NCI-H2107 (cell line): ENCODE data around the gene CYP2A6.
"Not testable (repeated sequence)": the region's sequence is repeated elsewhere in the genome, so short reads cannot be mapped to it uniquely, and the experiment has no call there.

ENCODE experiments used
- DNase-seq: peaks from one replicate; lab custom pipeline; 2025; lab: John Stamatoyannopoulos, UW

CYP2A6 gene, protein sequence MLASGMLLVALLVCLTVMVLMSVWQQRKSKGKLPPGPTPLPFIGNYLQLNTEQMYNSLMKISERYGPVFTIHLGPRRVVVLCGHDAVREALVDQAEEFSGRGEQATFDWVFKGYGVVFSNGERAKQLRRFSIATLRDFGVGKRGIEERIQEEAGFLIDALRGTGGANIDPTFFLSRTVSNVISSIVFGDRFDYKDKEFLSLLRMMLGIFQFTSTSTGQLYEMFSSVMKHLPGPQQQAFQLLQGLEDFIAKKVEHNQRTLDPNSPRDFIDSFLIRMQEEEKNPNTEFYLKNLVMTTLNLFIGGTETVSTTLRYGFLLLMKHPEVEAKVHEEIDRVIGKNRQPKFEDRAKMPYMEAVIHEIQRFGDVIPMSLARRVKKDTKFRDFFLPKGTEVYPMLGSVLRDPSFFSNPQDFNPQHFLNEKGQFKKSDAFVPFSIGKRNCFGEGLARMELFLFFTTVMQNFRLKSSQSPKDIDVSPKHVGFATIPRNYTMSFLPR

DNA sequence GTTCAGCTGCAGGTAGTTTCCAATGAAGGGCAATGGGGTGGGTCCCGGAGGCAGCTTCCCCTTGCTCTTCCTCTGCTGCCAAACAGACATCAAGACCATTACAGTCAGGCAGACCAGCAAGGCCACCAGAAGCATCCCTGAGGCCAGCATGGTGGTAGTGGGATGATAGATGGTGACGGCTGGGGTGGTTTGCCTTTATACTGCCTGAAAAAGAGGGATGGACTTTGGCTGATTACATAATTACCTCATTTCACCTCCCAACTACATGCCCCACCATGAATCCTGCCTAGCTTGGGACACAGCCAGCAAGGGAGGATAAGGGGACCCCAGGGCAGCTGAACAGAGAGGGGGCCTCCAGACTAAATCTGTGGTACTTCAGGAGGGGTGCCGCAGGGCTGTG, at the start of gene CYP2A6:
CYP2A6 (minus strand) TSS at position 171 of the 400 bp plus-strand sequence; CDS start at position 150, 21 bp downstream.
- DNase-seq, result not testable (repeated sequence)

DNA sequence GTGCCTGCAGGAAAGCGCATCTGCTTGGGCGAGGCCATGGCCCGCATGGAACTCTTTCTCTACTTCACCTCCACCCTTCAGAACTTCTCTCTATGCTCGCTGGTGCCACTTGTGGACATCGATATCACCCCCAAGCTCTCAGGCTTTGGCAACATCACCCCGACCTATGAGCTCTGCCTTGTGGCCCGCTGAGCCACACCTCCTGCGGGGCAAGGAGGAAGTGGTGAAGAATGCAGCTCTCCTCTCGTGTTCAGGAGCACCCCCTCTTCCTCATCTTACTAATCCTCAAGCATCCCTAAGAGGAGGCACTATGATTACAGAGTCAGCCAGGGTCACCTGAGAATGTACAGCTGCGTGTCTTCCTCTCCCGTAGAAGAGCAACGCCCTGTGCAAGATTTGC, 49.7 kb upstream of the CYP2A6 start:
- DNase-seq, result not testable (repeated sequence)

DNA sequence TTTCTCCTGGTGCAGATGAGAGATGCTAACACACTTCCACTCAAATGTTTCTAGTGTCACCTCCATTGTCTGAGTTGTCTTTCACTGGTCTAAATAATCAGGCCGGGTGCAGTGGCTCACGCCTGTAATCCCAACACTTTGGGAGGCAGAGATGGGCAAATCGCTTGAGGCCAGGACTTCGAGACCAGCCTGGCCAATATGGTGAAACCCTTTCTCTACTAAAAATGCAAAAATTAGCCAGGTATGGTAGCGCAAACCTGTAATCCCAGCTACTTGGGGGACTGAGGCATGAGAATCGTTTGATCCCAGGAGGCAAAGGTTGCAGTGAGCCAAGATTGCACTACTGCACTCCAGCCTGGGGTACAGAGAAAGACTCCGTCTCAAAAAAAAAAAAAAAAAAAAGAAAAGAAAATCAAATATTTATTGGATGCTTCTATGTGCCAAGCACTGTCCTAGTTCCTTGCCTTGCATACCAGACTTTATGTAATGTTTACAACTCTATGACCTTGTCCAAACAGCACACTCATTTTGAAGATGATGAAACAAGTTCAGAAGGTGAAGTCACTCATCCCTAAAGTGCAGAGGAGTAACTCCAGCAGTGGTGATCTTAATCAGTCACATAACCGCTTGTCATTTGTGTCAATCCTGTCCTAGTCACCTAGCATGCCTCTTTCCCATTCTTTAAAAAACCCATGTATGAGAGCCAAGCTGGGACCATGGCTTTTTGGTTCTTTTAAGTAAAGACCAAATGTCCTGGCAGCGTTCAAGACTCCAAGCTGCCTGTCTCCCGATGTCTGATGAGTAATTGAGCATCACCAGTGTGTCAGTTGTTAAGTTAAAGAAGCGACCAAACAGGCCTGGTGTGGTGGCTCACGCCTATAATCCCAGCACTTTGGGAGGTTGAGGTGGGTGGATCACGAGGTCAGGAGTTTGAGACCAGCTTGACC, 46.9 kb upstream of the CYP2A6 start:
- not testable (repeated sequence) for DNase-seq

DNA sequence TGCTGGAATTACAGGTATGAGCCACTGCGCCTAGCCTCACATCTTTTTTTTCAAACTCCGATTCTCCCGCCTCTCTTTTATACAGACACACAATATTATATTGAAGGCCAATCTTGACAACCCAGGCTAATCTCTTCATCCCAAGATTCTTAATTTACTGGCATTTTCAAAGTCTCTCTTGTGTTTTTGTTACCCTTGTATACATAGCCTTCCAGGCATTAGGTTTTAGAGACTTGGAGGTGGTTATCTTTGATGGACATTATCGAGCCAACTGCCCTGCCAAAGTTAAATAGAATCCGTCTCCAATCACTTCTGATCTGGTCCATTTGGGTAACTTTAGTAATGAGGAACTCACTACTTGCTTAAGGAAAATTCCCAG, 46.2 kb upstream of the CYP2A6 start:
- DNase-seq, result no peak

DNA sequence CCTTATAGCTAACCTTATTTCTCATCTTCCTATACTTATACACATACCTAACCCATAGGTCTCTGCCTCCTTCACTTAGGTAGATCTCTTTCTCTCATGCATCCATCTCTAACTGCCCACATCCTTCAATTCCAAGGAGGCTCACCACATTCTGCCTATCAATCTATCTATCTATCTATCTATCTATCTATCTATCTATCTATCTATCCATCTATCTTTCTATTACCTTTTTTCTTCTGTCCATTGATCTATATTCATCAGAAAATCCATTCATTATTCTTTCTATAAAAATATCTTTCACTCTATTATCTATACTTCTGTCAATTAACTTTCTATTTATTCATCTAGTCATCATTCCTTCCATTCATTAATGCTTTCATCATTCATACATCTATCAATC, 42.9 kb upstream of the CYP2A6 start:
- no peak for DNase-seq

DNA sequence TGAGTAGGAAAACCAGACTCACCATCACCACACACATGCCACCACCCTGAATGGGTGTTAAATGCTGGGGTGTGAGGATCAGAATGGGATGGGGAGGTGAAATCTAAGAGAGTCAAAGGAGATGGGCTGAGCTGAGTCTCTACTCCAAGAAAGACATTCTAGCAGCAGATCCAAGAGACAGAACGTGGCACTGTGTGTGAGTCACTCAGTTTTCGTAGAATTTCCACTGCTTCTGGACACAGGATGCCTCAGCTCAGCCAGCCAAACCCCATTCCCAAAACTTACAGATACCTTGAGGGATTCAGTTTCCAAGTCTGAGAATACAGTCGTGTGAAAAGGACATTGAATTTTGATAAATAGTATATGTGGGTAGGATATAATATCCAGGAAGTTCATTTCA, 39.1 kb upstream of the CYP2A6 start:
- DNase-seq, result no peak

DNA sequence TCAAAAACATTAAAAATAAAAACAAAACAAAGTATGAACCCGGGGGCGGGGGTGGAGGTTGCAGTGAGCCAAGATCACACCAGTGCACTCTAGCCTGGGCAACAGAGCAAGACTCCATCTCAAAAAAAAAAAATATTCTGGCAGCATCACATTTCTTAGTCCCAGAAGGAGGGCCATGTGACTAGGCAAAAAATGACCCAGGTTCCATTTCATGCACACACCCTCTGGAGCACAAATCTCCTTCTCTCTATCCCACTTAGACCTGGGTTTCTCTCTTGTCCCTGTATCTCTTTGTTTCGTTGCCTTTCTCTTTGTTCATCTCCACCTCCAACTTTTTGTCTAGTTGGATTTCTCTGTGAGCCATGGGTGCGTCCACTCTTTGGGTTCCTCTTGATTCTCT, 37.9 kb upstream of the CYP2A6 start:
- no peak for DNase-seq

DNA sequence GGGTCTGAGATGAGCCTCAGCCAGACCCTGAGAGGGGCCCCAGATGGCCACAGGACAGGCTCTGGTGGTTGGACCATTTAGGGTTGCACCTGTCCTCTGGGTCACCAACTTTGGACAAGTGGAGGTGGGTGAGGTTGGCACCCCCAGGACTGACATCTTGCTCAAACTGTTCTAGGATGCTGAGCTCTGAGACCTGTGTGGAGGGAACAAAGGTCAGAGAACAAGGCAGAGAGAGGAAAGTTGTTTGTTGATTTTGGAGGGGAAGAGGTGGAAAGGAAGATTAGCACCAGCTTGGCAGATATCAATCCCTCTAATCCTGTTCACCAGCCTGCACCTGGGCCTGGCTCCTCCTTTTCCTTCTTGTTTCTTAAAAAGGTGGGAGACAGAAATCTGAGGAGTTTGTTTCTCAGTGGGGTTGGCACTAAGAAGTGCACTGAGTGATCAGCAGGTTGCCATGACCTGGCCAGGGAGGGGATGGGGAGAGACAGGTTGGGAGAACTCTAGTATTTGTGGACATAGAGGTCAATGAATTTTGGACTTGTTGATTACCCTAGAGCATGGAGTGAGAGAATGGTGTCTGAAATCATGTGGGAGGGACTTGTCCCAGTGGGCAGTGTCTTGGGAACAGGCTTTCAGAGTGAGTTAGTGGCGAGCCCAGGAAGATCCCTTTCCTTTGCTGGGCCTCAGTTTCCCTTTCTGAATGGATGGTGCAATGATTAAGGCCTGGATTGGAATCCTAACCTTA, 34.1 kb upstream of the CYP2A6 start:
- DNase-seq, result not testable (repeated sequence)

DNA sequence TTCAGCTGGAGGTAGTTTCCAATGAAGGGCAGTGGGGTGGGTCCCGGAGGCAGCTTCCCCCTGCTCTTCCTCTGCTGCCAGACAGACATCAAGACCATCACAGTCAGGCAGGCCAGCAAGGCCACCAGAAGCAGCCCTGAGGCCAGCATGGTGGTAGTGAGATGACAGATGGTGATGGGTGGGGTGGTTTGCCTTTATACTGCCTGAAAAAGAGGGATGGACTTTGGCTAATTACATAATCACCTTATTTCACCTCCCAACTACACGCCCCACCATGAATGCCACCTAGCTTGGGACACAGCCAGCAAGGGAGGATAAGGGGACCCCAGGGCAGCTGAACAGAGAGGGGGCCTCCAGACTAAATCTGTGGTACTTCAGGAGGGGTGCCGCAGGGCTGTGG, 31.8 kb upstream of the CYP2A6 start, which contains the start of gene CYP2A7:
CYP2A7 (minus strand) TSS at position 170 of the 400 bp plus-strand sequence; CDS start at position 149, 21 bp downstream.
- DNase-seq, result not testable (repeated sequence)

DNA sequence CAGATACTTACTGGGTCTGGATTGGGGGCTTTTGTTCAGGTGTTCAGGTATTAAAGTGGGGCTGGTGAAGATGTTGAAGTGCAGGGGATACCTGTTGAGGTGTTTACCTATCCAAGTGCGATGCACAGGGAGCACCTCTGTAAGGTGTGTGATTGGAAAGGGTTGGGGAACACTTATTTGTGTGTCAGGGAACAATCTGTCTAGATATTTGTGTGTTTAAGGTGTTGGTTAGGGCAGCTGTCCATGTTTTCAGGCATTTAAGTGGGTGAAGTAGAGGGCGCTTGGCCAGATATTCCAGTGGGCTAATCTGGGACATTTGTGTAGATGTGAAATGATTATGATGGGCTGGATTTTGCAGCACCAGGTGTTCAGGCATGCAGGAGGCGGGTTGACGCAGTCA, 29.1 kb upstream of the CYP2A6 start:
- not testable (repeated sequence) for DNase-seq

DNA sequence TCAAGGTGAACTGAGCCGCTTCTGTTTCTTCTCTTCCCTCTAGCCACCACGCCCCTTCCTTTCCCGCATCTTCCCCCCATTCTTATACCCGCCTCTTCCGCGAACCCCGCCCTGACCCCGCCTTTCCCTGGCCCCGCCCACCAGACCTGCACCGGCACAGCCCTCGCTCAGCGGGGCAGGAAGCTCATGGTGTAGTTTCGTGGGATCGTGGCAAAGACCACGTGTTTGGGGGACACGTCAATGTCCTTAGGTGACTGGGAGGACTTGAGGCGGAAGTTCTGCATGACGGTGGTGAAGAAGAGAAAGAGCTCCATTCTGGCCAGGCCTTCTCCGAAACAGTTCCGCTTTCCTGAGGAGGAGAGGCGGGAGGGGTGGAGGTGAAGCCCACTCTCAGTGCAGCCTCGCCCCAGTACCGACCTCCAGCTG, 25.3 kb upstream of the CYP2A6 start:
- DNase-seq, result not testable (repeated sequence)

DNA sequence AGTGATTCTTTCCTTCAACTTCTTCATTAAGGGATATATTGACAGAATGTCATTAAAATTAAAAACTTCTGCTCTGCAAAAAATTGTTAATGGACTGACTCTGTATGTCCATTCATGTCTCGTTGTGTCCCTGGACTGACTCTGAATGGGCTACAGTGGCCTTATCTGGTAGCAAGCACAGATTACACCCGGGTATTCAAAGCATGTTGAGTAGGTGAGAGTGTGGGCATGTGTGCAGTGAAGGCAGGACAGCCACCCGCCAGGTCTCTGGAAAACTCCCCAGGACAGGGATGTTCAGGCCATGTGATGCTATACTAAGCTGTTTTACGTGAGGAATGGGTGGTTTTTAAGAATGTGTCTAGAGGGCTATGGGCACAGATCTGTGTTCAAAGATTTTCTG, 24.6 kb upstream of the CYP2A6 start:
- not testable (repeated sequence) for DNase-seq

DNA sequence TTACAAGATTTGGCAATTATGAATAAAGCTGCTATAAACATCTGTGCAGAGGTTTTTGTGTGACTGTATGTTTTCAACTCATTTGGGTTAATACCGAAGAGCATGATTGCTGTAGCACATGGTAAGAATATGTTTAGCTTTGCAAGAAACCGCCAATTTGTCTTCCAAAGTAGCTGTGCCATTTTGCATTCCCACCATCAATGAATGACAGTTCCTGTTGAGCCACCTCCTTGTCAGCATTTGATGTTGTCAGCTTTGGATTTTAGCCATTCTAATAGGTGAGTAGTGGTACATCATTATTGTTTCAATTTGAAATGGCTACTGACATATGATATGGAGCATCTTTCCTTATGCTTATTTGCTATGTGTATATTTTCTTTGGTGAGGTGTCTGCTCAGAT, 23.6 kb upstream of the CYP2A6 start:
- not testable (repeated sequence) for DNase-seq

DNA sequence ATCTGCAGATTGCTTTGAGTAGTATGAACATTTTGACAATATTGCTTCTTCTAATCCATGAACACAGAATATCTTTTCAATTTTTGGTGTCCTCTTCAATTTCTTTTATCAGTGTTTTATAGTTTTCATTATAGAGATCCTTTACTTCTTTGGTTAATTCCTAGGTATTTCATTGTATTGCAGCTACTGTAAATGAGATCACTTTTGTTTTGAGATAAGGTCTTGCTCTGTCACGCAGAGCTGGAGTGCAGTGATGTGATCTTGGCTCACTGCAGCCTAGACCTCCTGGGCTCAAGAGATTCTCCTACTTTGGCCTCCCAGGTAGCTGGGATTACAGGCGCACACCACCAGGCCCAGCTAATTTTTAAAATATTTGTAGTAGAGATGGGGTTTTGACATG, 22.0 kb upstream of the CYP2A6 start:
- DNase-seq, result no peak

DNA sequence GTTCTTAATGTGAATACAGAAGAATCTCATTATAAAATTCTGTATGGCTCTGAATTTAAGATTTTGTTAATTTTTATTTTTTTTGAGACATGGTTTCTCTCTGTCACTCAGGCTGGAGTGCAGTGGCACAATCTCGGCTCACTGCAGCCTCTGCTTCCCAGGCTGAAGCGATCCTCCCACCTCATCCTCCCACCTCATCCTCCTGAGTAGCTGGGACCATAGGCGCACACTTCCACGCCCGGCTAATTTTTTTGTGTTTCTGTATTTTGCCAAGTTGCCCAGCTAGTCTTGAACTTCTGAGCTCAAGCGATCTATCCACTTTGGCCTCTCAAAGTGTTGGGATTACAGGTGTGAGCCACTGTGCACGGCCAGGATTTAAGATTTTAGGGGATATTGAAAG, 17.5 kb upstream of the CYP2A6 start:
- no peak for DNase-seq

DNA sequence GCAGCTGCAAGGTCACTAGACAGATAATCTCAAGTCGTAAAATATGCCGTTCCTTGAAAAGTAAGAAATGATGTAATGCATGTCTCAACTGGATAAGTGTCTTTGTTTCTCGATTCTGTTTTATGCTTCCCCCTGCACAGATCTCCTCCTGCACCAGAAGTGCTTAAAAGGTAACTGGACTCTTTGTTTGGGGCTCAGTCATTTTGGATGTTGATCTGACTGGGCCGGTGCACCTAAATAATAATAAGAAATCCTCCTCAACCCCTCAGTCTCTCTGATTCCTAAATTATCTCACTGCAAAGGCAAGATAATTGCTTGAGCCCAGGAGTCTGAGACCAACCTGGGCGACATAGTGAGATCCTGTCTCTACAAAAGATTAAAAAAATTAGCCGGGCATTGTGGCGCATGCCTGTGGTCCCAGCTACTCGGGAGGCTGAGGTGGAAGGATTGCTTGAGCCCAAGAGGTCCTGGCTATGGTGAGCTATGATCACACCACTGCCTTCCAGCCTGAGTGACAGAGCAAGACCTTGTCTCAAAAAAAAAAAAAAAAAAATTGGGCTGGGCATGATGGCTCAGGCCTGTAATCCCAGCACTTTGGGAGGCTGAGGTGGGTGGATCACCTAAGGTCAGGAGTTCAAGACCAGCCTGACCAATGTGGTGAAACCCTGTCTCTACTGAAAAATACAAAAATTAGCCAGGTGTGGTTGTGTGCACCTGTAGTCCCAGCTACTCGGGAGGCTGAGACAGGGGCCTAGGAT, 14.7 kb upstream of the CYP2A6 start:
- DNase-seq, result not testable (repeated sequence)

DNA sequence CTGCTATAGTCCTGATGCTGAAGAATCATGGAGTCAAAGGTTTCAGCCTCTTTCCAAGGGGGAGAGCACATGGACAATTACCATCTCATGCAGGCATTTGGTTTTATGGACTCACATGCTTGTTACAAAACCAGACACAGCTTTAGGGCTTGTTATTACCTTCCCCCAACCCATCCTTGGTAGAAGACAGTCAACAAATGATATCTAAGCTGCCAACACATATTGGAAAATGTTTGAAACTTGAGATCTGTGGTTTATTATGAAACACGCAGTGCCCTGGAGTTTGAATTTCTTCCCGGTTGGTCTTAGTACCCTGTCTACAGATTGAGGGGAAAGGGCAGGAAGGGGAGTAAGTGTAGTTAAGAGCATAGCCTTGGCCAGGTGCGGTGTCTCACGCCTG, 12.5 kb upstream of the CYP2A6 start:
- DNase-seq, result no peak

DNA sequence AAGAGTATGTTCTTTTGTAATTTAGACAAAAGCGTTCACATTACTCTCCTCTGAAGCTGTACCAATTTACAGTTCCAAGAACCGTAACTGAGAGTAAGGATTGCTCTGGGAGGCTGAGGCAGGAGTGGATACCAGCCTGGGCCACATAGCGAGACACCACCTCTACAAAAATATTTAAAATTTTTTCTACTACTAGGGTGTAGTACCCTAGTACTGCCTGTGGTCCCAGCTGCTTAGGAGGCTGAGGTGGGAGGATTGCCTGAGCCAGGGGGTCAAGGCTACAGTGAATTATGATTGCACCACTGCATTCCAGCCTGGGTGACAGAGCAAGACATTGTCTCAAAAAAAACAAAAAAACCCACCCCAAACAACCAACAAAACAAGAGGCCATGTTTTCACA, 12.1 kb upstream of the CYP2A6 start:
- DNase-seq, result no peak

DNA sequence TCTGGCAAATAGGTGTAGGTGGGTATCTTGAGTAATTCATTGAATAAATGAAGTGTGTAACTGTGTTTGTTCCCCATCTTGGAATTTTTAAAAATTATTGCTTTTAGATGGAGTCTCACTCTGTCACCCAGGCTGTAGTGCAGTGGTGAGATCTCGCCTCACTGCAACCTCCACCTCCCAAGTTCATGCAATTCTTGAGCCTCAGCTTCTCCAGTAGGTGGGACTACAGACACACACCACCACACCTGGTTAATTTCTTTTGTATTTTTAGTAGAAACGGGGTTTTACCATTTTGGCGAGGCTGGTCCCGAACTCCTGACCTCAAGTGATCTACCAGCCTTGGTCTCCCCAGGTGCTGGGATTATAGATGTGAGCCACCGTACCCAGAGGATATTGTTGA, 7.9 kb upstream of the CYP2A6 start:
- DNase-seq, result no peak

DNA sequence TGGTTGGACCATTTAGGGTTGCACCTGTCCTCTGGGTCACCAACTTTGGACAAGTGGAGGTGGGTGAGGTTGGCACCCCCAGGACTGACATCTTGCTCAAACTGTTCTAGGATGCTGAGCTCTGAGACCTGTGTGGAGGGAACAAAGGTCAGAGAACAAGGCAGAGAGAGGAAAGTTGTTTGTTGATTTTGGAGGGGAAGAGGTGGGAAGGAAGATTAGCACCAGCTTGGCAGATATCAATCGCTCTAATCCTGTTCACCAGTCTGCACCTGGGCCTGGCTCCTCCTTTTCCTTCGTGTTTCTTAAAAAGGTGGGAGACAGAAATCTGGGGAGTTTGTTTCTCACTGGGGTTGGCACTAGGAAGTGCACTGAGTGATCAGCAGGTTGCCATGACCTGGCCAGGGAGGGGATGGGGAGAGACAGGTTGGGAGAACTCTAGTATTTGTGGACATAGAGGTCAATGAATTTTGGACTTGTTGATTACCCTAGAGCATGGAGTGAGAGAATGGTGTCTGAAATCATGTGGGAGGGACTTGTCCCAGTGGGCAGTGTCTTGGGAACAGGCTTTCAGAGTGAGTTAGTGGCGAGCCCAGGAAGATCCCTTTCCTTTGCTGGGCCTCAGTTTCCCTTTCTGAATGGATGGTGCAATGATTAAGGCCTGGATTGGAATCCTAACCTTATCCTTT, 2.4 kb upstream of the CYP2A6 start:
- not testable (repeated sequence) for DNase-seq
